IMR-90 (cell line): ENCODE measurements around the gene LY9. TPM values are rescaled to one million over a fixed set of nuclear protein-coding genes. Genes with fewer than 3 reads are reported as not detected.

Experiments
- ATAC-seq: fragments of 200-7000 bp; cut with Tn5 transposase; 2 replicates; pipeline ENCODE4 v1.9.1; 2020; ENCODE audit warnings: low read depth, mild to moderate bottlenecking, moderate library complexity
- BruUV-seq: library from RNA; stranded (reverse); fragments of 400-500 nt; replicated peaks from 2 replicates; lab custom pipeline; 2021; lab: Mats Ljungman, UMichigan
- CTCF ChIA-PET: fragments of 300-600 bp; formaldehyde crosslinking; extraction: SDS; loops from one replicate; lab custom pipeline; 2021; ENCODE audit warnings: antibody characterized with exemption; lab: Yijun Ruan, JAX
- POLR2A ChIA-PET: fragments of 300-600 bp; sonication (Branson Sonifier 250); formaldehyde crosslinking; loops from one replicate; lab custom pipeline; 2022; ENCODE audit warnings: antibody characterized with exemption; ENCODE audit not compliant: unreplicated experiment; lab: Charles Lee
- DNase-seq: peaks from one replicate; pipeline ENCODE4 v3.0.0; 2013
- H2AFZ ChIP-seq: replicated peaks from 2 replicates; pipeline ENCODE3; 2013; ENCODE audit warnings: low read length, mild to moderate bottlenecking; ENCODE audit not compliant: poor library complexity
- H2AK5ac ChIP-seq: 2 replicates; pipeline ENCODE4 v1.6.1; 2013; ENCODE audit warnings: low read depth, low read length, inconsistent platforms
- H2AK9ac ChIP-seq: replicated peaks from 2 replicates; pipeline ENCODE3; 2013; ENCODE audit warnings: mild to moderate bottlenecking, low read depth, low read length, moderate library complexity; ENCODE audit not compliant: poor library complexity
- H2BK120ac ChIP-seq: 2 replicates; pipeline ENCODE4 v1.6.1; 2013; ENCODE audit warnings: low read depth, low read length, inconsistent platforms
- H2BK15ac ChIP-seq: 3 replicates; pipeline ENCODE4 v1.6.1; 2013; ENCODE audit warnings: low read depth, low read length, inconsistent platforms
- H2BK20ac ChIP-seq: 2 replicates; pipeline ENCODE4 v1.6.1; 2013; ENCODE audit warnings: low read depth, mild to moderate bottlenecking, inconsistent platforms, low read length, moderate library complexity
- H2BK5ac ChIP-seq: 2 replicates; pipeline ENCODE4 v1.6.1; 2013; ENCODE audit warnings: mild to moderate bottlenecking, low read depth, low read length, inconsistent platforms; ENCODE audit not compliant: poor library complexity, severe bottlenecking
- H3K14ac ChIP-seq: replicated peaks from 2 replicates; pipeline ENCODE4 v1.6.1; 2013; ENCODE audit warnings: low read depth, low read length, inconsistent platforms
- H3K18ac ChIP-seq: 2 replicates; pipeline ENCODE4 v1.6.1; 2013; ENCODE audit warnings: low read depth, low read length, control low read depth
- H3K23ac ChIP-seq: 2 replicates; pipeline ENCODE4 v1.6.1; 2013; ENCODE audit warnings: low read depth, low read length, inconsistent platforms
- H3K27ac ChIP-seq: 2 replicates; pipeline ENCODE4 v1.5.1; 2013; ENCODE audit warnings: mild to moderate bottlenecking, control low read depth, low read length; ENCODE audit not compliant: insufficient read depth
- H3K27me3 ChIP-seq: 2 replicates; pipeline ENCODE4 v1.6.1; 2013; ENCODE audit warnings: low read length; ENCODE audit not compliant: control insufficient read depth, insufficient read depth
- H3K36me3 ChIP-seq: 2 replicates; pipeline ENCODE4 v1.6.1; 2013; ENCODE audit warnings: low read length, mixed read lengths; ENCODE audit not compliant: control insufficient read depth, insufficient read depth
- H3K4ac ChIP-seq: 2 replicates; pipeline ENCODE4 v1.6.1; 2013; ENCODE audit warnings: low read depth, low read length, inconsistent platforms
- H3K4me1 ChIP-seq: 2 replicates; pipeline ENCODE4 v1.6.1; 2013; ENCODE audit warnings: low read length, mixed read lengths; ENCODE audit not compliant: control insufficient read depth, insufficient read depth
- H3K4me2 ChIP-seq: 2 replicates; pipeline ENCODE4 v1.6.1; 2013; ENCODE audit warnings: low read depth, mild to moderate bottlenecking, control low read depth, low read length, moderate library complexity
- H3K4me3 ChIP-seq: 2 replicates; pipeline ENCODE4 v1.5.1; 2013; ENCODE audit warnings: low read depth, mild to moderate bottlenecking, control low read depth, low read length, moderate library complexity; ENCODE audit not compliant: insufficient read depth
- H3K56ac ChIP-seq: 2 replicates; pipeline ENCODE4 v1.6.1; 2013; ENCODE audit warnings: low read length, inconsistent platforms; ENCODE audit not compliant: insufficient read depth; ENCODE audit errors: extremely low read depth
- H3K79me1 ChIP-seq, 2 experiments: 2 replicates each; pipeline ENCODE4 v1.6.1; 2013; ENCODE audit warnings: low read length in 2 of 2, inconsistent platforms in 1 of 2, low read depth in 1 of 2
- H3K9ac ChIP-seq: 2 replicates; pipeline ENCODE4 v1.6.1; 2013; ENCODE audit warnings: low read depth, low read length, control low read depth
- H3K9me1 ChIP-seq: 2 replicates; pipeline ENCODE4 v1.6.1; 2013; ENCODE audit warnings: low read length, inconsistent platforms; ENCODE audit not compliant: insufficient read depth
- H3K9me3 ChIP-seq: 2 replicates; pipeline ENCODE4 v1.6.1; 2013; ENCODE audit warnings: low read length; ENCODE audit not compliant: control insufficient read depth, insufficient read depth
- H4K20me1 ChIP-seq: 2 replicates; pipeline ENCODE4 v1.6.1; 2013; ENCODE audit warnings: low read length, inconsistent platforms; ENCODE audit not compliant: insufficient read depth
- H4K5ac ChIP-seq: 2 replicates; pipeline ENCODE4 v1.6.1; 2013; ENCODE audit warnings: mild to moderate bottlenecking, low read depth, low read length, control low read depth
- H4K8ac ChIP-seq, 2 experiments: 2 replicates each; pipeline ENCODE4 v1.6.1; 2013; ENCODE audit warnings: low read depth in 2 of 2, low read length in 2 of 2, control low read depth in 1 of 2, inconsistent platforms in 1 of 2
- H4K91ac ChIP-seq: 2 replicates; pipeline ENCODE4 v1.6.1; 2013; ENCODE audit warnings: low read depth, low read length, inconsistent platforms; ENCODE audit not compliant: insufficient read depth
- CEBPB ChIP-seq: IDR thresholded peaks from 2 replicates; pipeline ENCODE4 v1.6.1; 2012; ENCODE audit warnings: low read depth, low read length, improper control_type of control experiment
- NFE2L2 ChIP-seq: fragments of 150-350 bp; IDR thresholded peaks from 2 replicates; pipeline ENCODE4 v1.6.1; 2016; ENCODE audit warnings: low read depth, mild to moderate bottlenecking, low read length
- WGBS, 2 experiments: methylation state at CpG; one replicate each; pipeline versions ENCODE4 v1.1.5 to v1.1.7; 2013; ENCODE audit warnings: missing lambda C conversion rate in 2 of 2; ENCODE audit not compliant: insufficient read length in 1 of 2; ENCODE audit errors: extremely low coverage in 2 of 2; 5-methylcytosine and 5-hydroxymethylcytosine counted together
- dilution Hi-C: fragments of 300-500 bp; cut with HindIII; formaldehyde crosslinking; loops from one replicate; pipeline ENCODE4 v1.14.3; 2018; ENCODE audit warnings: low sequenced_read_pairs; ENCODE audit not compliant: unreplicated experiment
- in situ Hi-C: fragments of 300-500 bp; cut with MboI; formaldehyde crosslinking; loops from 3 replicates; pipeline ENCODE4 v1.14.3; 2019; ENCODE audit warnings: low sequenced_read_pairs, inconsistent platforms, mixed read lengths
- intact Hi-C: fragments of 100-400 bp; cut with micrococcal nuclease; formaldehyde crosslinking; loops from 2 replicates; pipeline ENCODE4 v1.10.0; 2022
- polyA plus RNA-seq, 3 experiments: library from polyadenylated mRNA; depleted of rRNA; stranded (reverse); fragments of >200 nt; gene quantifications; 2 replicates each; pipeline ENCODE4 v1.2.3, GENCODE V29; 2012; ENCODE audit warnings: low replicate concordance in 1 of 3
- total RNA-seq: library from RNA; depleted of rRNA; stranded (reverse); fragments of >200 nt; gene quantifications from 2 replicates; pipeline ENCODE4 v1.2.3, GENCODE V29; 2012

The LY9 gene
- total and polyA plus RNA-seq, 2 of the 4 experiments (the other 2 are of a cell fraction) = not detected

- BruUV-seq = no TSS peak
- TF ChIP-seq NFE2L2 = no peak
- no peak for TF ChIP-seq CEBPB
- Histone ChIP-seq H3K4me3 (no peak overlapping the region), H3K23ac (no peak overlapping the region), H3K9ac (no peak overlapping the region), H4K20me1 (no peaks in the 10 kb centered on the region), H3K4me2 (no peak overlapping the region), H3K27ac (no peak overlapping the region), H3K36me3 (no peaks in the 10 kb centered on the region), H2BK15ac (no peak overlapping the region), H2BK5ac (no peak overlapping the region), H2BK20ac (no peak overlapping the region), H3K14ac (no peak overlapping the region), H2BK120ac (no peak overlapping the region), H2AK5ac (no peak overlapping the region), H3K79me1 (no peaks in the 10 kb centered on the region), H3K27me3 (no peaks in the 10 kb centered on the region), H3K18ac (no peak overlapping the region), H4K5ac (no peak overlapping the region), H3K9me1 (no peaks in the 10 kb centered on the region), H3K4me1 (no peaks in the 10 kb centered on the region), H3K9me3 (no peaks in the 10 kb centered on the region), H2AFZ (no peak overlapping the region), H3K56ac (no peak overlapping the region), H2AK9ac (no peak overlapping the region), H4K91ac (no peak overlapping the region), H4K8ac (no peak overlapping the region), H3K4ac (no peak overlapping the region)
- ChIA-PET POLR2A (no interaction called here), CTCF (no interaction called here)
- dilution Hi-C loops (no loop called here), in situ Hi-C loops (no loop called here), intact Hi-C loops (no loop called here)
- WGBS, 2 experiments = 29% methylated on average over 3 of the region's 4 CpGs; no CpG with 5 or more reads in 1 of the 2 experiments
- DNase-seq (no peak), ATAC-seq (no peak)
Measured at GRCh38 chr1:160863774-160864131, 67.8 kb downstream of the LY9 start.
